22Rv1 (cell line): Measurements from ENCODE around the gene IRF6.

Source experiments
- CTCF ChIP-seq: fragments of 450-650 bp; IDR thresholded peaks from 2 replicates; pipeline ENCODE4 v1.5.1; 2017; ENCODE audit warnings: mild to moderate bottlenecking
- ZFX ChIP-seq: fragments of 450-650 bp; IDR thresholded peaks from 2 replicates; pipeline ENCODE4 v1.6.1; 2017; ENCODE audit warnings: antibody characterized with exemption, borderline replicate concordance

- TF ChIP-seq CTCF (no peak), ZFX (no peak)
Observed at GRCh38 chr1:209761011-209761635, 44.8 kb downstream of the IRF6 start.
